Esophagus (tissue), 2 donors: ENCODE results near the gene ZFYVE1. TPM values are rescaled to one million over a fixed set of nuclear protein-coding genes. Genes with fewer than 3 reads are reported as not detected.
"Not testable (repeated sequence)": the region's sequence is repeated elsewhere in the genome, so short reads cannot be mapped to it uniquely, and the experiment has no call there.

Source experiments
- H3K27ac ChIP-seq, 2 donors: one replicate each; pipeline ENCODE4 v1.5.1; 2013; ENCODE audit warnings: low read depth in 2 of 2, mild to moderate bottlenecking in 2 of 2, inconsistent platforms in 1 of 2, low read length in 1 of 2, moderate library complexity in 1 of 2
- H3K27me3 ChIP-seq, 2 donors: one replicate each; pipeline ENCODE4 v1.6.1; 2013; ENCODE audit warnings: low read length in 2 of 2, control low read depth in 1 of 2, mild to moderate bottlenecking in 1 of 2; ENCODE audit not compliant: insufficient read depth in 2 of 2, control insufficient read depth in 1 of 2
- H3K36me3 ChIP-seq, 2 donors: one replicate each; pipeline ENCODE4 v1.6.1; 2013; ENCODE audit warnings: low read length in 1 of 2; ENCODE audit not compliant: control insufficient read depth in 2 of 2, insufficient read depth in 2 of 2
- H3K4me1 ChIP-seq, 2 donors: one replicate each; pipeline ENCODE4 v1.6.1; 2013; ENCODE audit warnings: low read length in 1 of 2; ENCODE audit not compliant: control insufficient read depth in 2 of 2, insufficient read depth in 2 of 2
- H3K4me3 ChIP-seq, 2 donors: one replicate each; pipeline ENCODE4 v1.5.1; 2013; ENCODE audit warnings: low read length in 2 of 2, mild to moderate bottlenecking in 2 of 2, low read depth in 1 of 2, moderate library complexity in 1 of 2
- H3K9me3 ChIP-seq, 2 donors: one replicate each; pipeline ENCODE4 v1.6.1; 2013; ENCODE audit warnings: mild to moderate bottlenecking in 2 of 2, low read depth in 1 of 2, low read length in 1 of 2, moderate library complexity in 1 of 2; ENCODE audit not compliant: control insufficient read depth in 2 of 2, insufficient read depth in 1 of 2
- WGBS, 2 donors: extraction: QIAGEN DNeasy Blood & Tissue Kit; methylation state at CpG; one replicate each; pipeline ENCODE4 v1.1.7; 2013; 5-methylcytosine and 5-hydroxymethylcytosine counted together
- polyA plus RNA-seq, 2 donors: library from polyadenylated mRNA; stranded (reverse); fragments of 200-250 nt; gene quantifications; one replicate each; pipeline ENCODE4 v1.2.3, GENCODE V29; 2013
- donor health status: healthy with polysubstance abuse.
- donor health status: Bipolar disorder and iron deficiency.

The ZFYVE1 gene
- polyA plus RNA-seq, 2 donors: 8.2 to 9.5 TPM

DNA sequence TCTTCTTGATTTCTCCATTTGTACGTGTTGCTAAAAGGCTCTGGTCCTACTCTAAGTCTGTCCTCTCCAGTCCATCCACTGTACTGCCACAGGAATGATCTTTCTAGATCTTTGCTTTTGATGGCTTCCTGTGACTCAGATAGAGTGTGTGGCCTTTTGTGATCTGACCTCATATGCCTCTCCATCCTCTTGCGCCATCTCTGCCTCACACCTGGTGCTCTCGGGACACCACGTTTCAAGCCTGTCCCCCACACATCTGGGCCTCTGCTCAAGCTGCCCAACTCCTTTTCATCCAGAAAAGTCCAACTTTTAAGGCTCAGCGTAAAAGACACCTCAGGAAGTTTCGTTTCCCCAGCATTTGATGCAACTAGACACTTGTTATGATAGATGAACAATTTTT lies 61.7 kb downstream of the ZFYVE1 start:
- no peak overlapping the region for H3K4me3 ChIP-seq
- no peaks in the 10 kb centered on the region for H3K4me1 ChIP-seq
- no peaks in the 10 kb centered on the region for H3K27me3 ChIP-seq
- H3K9me3 ChIP-seq: no peaks in the 10 kb centered on the region
- H3K27ac ChIP-seq: no peak overlapping the region
- peaks cover 0 to 19% of the 10 kb centered on the region in 2 donors for H3K36me3 ChIP-seq
- WGBS, 2 donors: 81 to 82% methylated on average over 6 of the region's 6 CpGs

DNA sequence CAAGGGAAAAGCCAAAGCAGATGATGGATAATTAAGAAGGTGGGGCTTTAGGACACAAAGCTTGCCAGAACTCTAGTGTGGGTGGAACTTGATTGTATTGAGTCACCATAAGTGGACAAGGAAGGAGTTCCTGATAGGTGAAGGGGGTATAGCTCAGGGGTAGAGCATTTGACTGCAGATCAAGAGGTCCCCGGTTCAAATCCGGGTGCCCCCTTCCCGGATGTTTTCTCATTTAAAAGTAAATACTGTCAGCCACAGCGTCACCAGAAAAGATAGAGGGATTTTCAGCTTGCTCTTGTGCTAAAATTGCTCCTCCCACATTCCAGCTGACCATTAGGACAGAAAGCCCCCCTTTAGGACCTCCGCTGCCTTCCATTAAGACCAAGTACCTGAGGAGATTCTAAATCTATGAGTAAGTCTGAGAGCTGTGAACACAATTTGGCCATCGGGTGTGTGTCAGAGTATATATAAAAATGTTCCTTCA lies 64.0 kb downstream of the ZFYVE1 start:
- H3K4me3 ChIP-seq: no peak overlapping the region
- H3K4me1 ChIP-seq: no peaks in the 10 kb centered on the region
- WGBS, 2 donors: 50 to 57% methylated on average over 6 of the region's 6 CpGs
- H3K27me3 ChIP-seq: no peaks in the 10 kb centered on the region
- no peak overlapping the region for H3K27ac ChIP-seq
- peaks cover 5 to 16% of the 10 kb centered on the region in 2 donors for H3K36me3 ChIP-seq
- no peaks in the 10 kb centered on the region for H3K9me3 ChIP-seq

DNA sequence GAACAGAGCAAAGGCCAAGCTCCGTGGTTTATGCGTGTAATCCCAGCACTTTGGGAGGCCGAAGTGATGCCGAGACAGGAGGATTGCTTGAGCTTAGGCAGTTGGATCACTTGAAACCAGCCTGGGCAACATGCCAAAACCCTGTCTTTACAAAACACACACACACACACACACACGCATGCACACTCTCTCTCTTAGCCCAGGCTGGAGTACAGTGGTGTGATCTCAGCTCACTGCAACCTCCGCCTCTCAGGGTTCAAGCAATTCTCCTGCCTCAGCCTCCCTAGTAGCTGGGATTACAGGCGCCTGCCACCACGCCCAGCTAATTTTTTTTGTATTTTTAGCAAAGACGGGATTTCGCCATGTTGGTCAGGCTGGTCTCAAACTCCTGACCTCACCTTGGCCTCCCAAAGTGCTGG lies 64.6 kb downstream of the ZFYVE1 start:
- not testable (repeated sequence) for H3K4me1 ChIP-seq, H3K27ac ChIP-seq, H3K9me3 ChIP-seq, H3K4me3 ChIP-seq, H3K27me3 ChIP-seq
- 74 to 77% methylated on average over 10 of the region's 10 CpGs for WGBS, 2 donors
- peaks cover 8 to 16% of the 10 kb centered on the region in 2 donors for H3K36me3 ChIP-seq

- H3K27ac ChIP-seq: no peak overlapping the region
- no peaks in the 10 kb centered on the region for H3K27me3 ChIP-seq
- H3K9me3 ChIP-seq: no peaks in the 10 kb centered on the region
- peaks cover 8 to 16% of the 10 kb centered on the region in 2 donors for H3K36me3 ChIP-seq
- WGBS, 2 donors: 80 to 85% methylated on average over 10 of the region's 10 CpGs
- H3K4me3 ChIP-seq: no peak overlapping the region
- H3K4me1 ChIP-seq: no peaks in the 10 kb centered on the region
Observed at GRCh38 chr14:72961579-72962335, 65.1 kb downstream of the ZFYVE1 start.

GRCh38 chr14:72961016-72961415 lies 65.9 kb downstream of the ZFYVE1 start:
- 81 to 82% methylated on average over 4 of the region's 4 CpGs for WGBS, 2 donors
- peaks cover 11 to 17% of the 10 kb centered on the region in 2 donors for H3K36me3 ChIP-seq

DNA sequence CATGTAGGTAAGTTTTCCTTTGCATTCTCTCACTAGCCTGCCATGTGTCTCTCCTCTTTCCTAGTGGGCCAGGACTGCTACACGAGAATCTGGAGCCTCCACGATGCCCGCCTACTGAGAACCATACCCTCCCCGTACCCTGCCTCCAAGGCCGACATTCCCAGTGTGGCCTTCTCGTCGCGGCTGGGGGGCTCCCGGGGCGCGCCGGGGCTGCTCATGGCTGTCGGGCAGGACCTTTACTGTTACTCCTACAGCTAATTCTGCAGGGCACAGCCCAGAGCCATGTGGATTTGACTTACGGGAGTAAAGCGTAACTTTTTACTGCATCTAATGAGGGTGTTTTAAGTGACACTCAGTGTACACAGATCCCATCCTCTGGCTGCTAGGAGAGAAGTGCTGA lies 68.4 kb downstream of the ZFYVE1 start:
- no peaks in the 10 kb centered on the region for H3K27me3 ChIP-seq
- H3K4me1 ChIP-seq: no peaks in the 10 kb centered on the region
- H3K27ac ChIP-seq: no peak overlapping the region
- peaks cover 11 to 19% of the 10 kb centered on the region in 2 donors for H3K36me3 ChIP-seq
- 96% methylated on average over 15 of the region's 15 CpGs for WGBS, 2 donors
- no peaks in the 10 kb centered on the region for H3K9me3 ChIP-seq
- H3K4me3 ChIP-seq: no peak overlapping the region

More at GRCh38 chr14:72961016-72961415, 65.9 kb downstream of the ZFYVE1 start:
- not testable (repeated sequence) for H3K4me1 ChIP-seq, H3K27ac ChIP-seq, H3K9me3 ChIP-seq, H3K4me3 ChIP-seq, H3K27me3 ChIP-seq

DNA sequence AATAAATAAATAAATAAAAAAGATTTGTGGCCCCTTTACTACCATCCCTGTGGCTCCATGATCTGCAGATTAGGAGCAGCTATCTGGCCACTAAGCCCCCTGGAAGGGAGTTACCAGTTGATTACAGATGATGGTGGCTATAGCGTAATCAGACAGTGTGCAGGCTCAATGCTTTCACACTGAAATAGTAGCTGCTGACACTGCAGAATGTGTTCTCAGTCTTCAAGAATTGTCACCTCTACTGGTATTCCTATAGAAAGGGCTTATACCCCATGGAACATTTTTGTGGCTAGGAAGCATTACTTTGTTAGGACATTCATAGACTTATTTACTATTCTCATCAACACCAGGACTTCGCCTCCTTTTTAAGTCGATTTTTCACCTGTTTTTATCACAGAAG lies 69.7 kb downstream of the ZFYVE1 start:
- peaks cover 11 to 19% of the 10 kb centered on the region in 2 donors for H3K36me3 ChIP-seq
- H3K9me3 ChIP-seq: no peaks in the 10 kb centered on the region
- no peak overlapping the region for H3K4me3 ChIP-seq
- H3K27me3 ChIP-seq: no peaks in the 10 kb centered on the region
- H3K4me1 ChIP-seq: no peaks in the 10 kb centered on the region
- no peak overlapping the region for H3K27ac ChIP-seq
- 93 to 95% methylated on average over 3 of the region's 3 CpGs for WGBS, 2 donors

DNA sequence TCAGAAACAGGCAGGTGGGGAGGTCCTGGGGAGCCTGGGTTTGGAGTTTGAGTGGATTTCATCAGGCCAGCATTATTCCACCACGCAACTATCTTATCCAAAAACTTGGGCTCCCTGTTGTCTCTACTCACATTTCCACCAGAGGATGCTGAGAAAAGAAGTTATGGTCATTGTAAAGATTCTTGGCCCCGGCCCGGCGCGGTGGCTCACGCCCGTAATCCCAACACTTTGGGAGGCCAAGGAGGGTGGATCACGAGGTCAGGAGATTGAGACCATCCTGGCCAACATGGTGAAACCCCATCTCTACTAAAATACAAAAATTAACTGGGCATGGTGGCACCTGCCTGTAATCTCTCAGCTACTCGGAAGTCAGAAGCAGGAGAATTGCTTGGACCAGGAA lies 70.2 kb downstream of the ZFYVE1 start:
- H3K27ac ChIP-seq, H3K27me3 ChIP-seq, H3K9me3 ChIP-seq, H3K4me3 ChIP-seq, H3K4me1 ChIP-seq: not testable (repeated sequence)
- 96% methylated on average over 9 of the region's 9 CpGs for WGBS, 2 donors
- H3K36me3 ChIP-seq: peaks cover 11 to 19% of the 10 kb centered on the region in 2 donors

DNA sequence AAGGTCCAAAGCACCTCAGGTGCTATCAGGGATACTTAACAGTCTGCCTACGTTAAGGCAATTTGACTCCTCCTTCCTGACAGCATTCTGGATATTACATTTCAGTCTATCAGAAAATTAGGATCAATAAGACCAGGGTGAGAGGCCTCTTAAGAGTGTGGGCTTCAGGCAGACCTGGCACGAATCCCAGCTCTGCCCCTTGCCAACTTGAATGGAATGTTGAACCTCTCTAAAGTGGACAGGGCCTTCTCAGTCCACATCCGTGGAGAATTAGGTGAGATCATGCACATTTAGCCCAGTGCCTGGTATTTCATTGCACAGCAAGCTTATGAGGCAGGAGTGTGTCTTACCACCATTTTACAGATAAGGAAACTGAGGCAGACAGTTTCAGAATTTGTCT lies 74.7 kb downstream of the ZFYVE1 start:
- 77% methylated on average over 3 of the region's 3 CpGs for WGBS, 2 donors
- Histone ChIP-seq H3K4me1 (no peaks in the 10 kb centered on the region), H3K36me3 (peaks cover 5 to 7% of the 10 kb centered on the region in 2 donors), H3K27me3 (no peaks in the 10 kb centered on the region), H3K9me3 (no peaks in the 10 kb centered on the region), H3K27ac (no peak overlapping the region), H3K4me3 (no peak overlapping the region)
